HL-60 (cell line): ENCODE measurements around the gene ACOD1.

Experiments used
- DNase-seq, 2 experiments: peaks; one replicate each; pipeline ENCODE4 v3.0.0-alpha.2; 2010 to 2020; ENCODE audit warnings: low read depth in 1 of 2, low spot score in 1 of 2
- H3K27ac ChIP-seq: fragments of 250-450 bp; sonication (Bioruptor Pico); replicated peaks from 2 replicates; pipeline ENCODE4 v1.5.1; 2020; ENCODE audit warnings: mild to moderate bottlenecking, moderate library complexity
- H3K27me3 ChIP-seq: fragments of 250-450 bp; sonication (Bioruptor Pico); 2 replicates; pipeline ENCODE4 v1.5.1; 2021; ENCODE audit warnings: mild to moderate bottlenecking, moderate library complexity; ENCODE audit not compliant: insufficient read depth, poor library complexity, severe bottlenecking
- H3K4me3 ChIP-seq: replicated peaks from 2 replicates; pipeline ENCODE4 v1.5.1; 2011; ENCODE audit warnings: mild to moderate bottlenecking, control low read depth, low read length; ENCODE audit not compliant: insufficient read depth
- CTCF ChIP-seq: IDR thresholded peaks from one replicate; pipeline ENCODE4 v1.5.1; 2011; ENCODE audit warnings: low read length, control low read depth, inconsistent platforms; ENCODE audit not compliant: insufficient read depth
- GABPA ChIP-seq: IDR thresholded peaks from 2 replicates; pipeline ENCODE4 v1.6.1; 2012; ENCODE audit warnings: low read depth
- POLR2AphosphoS5 ChIP-seq: IDR thresholded peaks from 2 replicates; pipeline ENCODE4 v1.6.1; 2012; ENCODE audit warnings: low read depth
- REST ChIP-seq: IDR thresholded peaks from 2 replicates; pipeline ENCODE4 v1.6.1; 2012; ENCODE audit warnings: low read depth; ENCODE audit not compliant: insufficient replicate concordance
- SPI1 ChIP-seq: IDR thresholded peaks from 2 replicates; pipeline ENCODE4 v1.6.1; 2012; ENCODE audit warnings: low read depth, mild to moderate bottlenecking, borderline replicate concordance

ACOD1 gene

GRCh38 chr13:76965759-76966421 lies 17.6 kb downstream of the ACOD1 start:
- Histone ChIP-seq H3K27me3 (peaks cover 4% of the 10 kb centered on the region), H3K27ac (no peak overlapping the region), H3K4me3 (no peak overlapping the region)
- no peak for DNase-seq
- TF ChIP-seq SPI1 (no peak), REST (no peak), GABPA (no peak), POLR2AphosphoS5 (no peak), CTCF (no peak)

- no peak for TF ChIP-seq POLR2AphosphoS5
- TF ChIP-seq CTCF = no peak
- no peak for TF ChIP-seq GABPA
- no peak for TF ChIP-seq REST
- TF ChIP-seq SPI1 = no peak
- Histone ChIP-seq H3K4me3 (no peak overlapping the region), H3K27me3 (peaks cover 4% of the 10 kb centered on the region), H3K27ac (no peak overlapping the region)
- DNase-seq = no peak
Measured at GRCh38 chr13:76967031-76967430, 18.7 kb downstream of the ACOD1 start.

GRCh38 chr13:76968041-76968440 lies 19.7 kb downstream of the ACOD1 start:
- H3K27me3 ChIP-seq = peaks cover 4% of the 10 kb centered on the region
- no peak for TF ChIP-seq SPI1
- TF ChIP-seq GABPA = no peak
- no peak for TF ChIP-seq POLR2AphosphoS5
- no peak for TF ChIP-seq REST
- no peak for TF ChIP-seq CTCF
- no peak for DNase-seq

More at GRCh38 chr13:76968041-76968440, 19.7 kb downstream of the ACOD1 start:
- Histone ChIP-seq H3K4me3 (no peak overlapping the region), H3K27ac (no peak overlapping the region)
